ENCODE results near the gene HPS1. TPM values are rescaled to one million over a fixed set of nuclear protein-coding genes. Genes with fewer than 3 reads are reported as not detected.

The HPS1 gene
- total RNA-seq, 4 donors from 2014 or later: 51.4 to 74.4 (median 60.8) TPM

DNA sequence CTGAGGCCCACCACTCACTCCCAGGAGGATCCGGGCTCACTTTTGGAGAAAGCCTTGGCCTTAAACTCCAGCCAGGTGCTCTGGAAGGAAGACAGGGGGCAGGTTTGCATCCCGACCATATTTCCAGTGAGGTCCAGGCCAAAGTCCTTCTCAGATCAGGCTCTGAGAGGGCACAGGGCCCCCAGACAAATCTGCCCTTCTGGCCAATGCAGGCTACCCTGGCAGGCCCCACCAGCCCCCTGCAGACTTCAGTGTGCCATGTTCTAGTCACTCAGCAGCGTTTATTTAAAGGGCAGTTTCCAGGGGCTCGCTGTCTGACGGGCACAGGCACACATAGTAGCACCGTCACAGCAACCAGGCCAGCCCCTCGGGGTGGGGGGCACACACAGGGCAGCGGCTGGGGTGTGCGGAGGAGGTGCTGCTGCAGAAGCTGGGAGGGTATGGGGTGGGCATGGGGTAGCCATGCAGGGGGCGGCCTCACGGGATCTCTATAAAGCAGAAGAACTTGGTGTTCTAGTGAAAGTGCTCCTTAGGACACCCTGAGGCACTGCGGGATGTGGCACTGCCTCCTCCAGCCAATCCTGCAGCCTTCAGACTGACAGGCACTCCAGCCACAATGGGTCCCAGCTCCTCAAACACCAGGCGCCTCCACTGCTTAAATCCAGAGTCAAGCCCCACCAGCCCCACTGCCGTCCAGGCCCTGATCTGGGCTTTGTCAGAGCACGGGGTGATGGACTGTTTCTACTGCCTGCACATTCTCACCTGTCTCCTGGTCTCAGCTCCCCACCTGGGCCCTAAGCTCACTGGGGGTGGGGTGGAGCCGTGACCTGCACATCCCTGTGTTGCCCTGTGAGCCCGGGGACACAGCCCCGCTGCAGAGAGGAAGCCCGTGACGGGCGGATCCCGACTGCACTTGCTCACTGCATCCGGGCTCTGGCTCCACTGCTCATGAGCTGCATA, 22.2 kb downstream of the HPS1 start:
- Histone ChIP-seq H3K4me1 (no peaks in the 10 kb centered on the region), H3K27ac (no peak overlapping the region), H3K4me3 (no peak overlapping the region), H3K9me3 (no peaks in the 10 kb centered on the region), H3K27me3 (no peaks in the 10 kb centered on the region), H3K36me3 (peaks cover 0 to 94% of the 10 kb centered on the region in 2 donors)
- TF ChIP-seq EP300 (IDR thresholded peaks at IDR 0.05) (no peak), POLR2AphosphoS5 (IDR thresholded peaks at IDR 0.05) (no peak), POLR2A (IDR thresholded peaks at IDR 0.05) (no peak)
- TF ChIP-seq, protein P1, sequence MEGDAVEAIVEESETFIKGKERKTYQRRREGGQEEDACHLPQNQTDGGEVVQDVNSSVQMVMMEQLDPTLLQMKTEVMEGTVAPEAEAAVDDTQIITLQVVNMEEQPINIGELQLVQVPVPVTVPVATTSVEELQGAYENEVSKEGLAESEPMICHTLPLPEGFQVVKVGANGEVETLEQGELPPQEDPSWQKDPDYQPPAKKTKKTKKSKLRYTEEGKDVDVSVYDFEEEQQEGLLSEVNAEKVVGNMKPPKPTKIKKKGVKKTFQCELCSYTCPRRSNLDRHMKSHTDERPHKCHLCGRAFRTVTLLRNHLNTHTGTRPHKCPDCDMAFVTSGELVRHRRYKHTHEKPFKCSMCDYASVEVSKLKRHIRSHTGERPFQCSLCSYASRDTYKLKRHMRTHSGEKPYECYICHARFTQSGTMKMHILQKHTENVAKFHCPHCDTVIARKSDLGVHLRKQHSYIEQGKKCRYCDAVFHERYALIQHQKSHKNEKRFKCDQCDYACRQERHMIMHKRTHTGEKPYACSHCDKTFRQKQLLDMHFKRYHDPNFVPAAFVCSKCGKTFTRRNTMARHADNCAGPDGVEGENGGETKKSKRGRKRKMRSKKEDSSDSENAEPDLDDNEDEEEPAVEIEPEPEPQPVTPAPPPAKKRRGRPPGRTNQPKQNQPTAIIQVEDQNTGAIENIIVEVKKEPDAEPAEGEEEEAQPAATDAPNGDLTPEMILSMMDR (IDR thresholded peaks at IDR 0.05): no peak
- 88% methylated on average over 13 of the region's 23 CpGs; no CpG with 5 or more reads in 1 of the 2 donors for WGBS, 2 donors (ENCODE audit: low coverage in 1 of 2)
- no peak for ATAC-seq

DNA sequence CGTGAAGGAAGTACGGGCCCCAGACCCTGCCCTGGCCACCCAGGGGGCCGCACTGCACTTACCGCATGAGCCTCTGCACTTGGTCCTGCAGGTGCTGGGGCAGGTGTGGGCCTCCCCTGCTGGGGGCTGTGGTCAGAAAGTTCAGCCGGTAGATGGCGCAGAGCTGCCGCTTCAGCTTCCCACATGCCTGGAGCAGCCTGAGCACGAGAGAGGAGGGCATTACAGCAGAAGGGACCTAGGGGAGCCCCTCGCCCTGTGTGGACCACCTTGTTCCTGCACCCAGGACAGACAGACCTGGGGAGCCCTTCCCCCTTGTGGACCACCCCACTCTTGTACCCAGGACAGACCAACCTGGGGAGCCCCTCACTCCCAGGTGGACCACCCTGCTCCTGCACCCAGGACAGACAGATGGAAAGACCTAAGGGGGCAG, 23.0 kb downstream of the HPS1 start:
- whole genome bisulfite sequencing, 2 donors (ENCODE audit: low coverage in 1 of 2): no CpG with 5 or more reads among the region's 9 CpGs
- H3K4me1 ChIP-seq: no peaks in the 10 kb centered on the region
- H3K27me3 ChIP-seq: no peaks in the 10 kb centered on the region
- H3K36me3 ChIP-seq: peaks cover 0 to 94% of the 10 kb centered on the region in 2 donors
- ATAC-seq: no peak
- TF ChIP-seq POLR2AphosphoS5 (IDR thresholded peaks at IDR 0.05) (no peak), POLR2A (IDR thresholded peaks at IDR 0.05) (no peak), EP300 (IDR thresholded peaks at IDR 0.05) (no peak)
- TF ChIP-seq, protein P1 (IDR thresholded peaks at IDR 0.05): no peak
- no peak overlapping the region for H3K27ac ChIP-seq
- no peaks in the 10 kb centered on the region for H3K9me3 ChIP-seq
- H3K4me3 ChIP-seq: no peak overlapping the region

DNA sequence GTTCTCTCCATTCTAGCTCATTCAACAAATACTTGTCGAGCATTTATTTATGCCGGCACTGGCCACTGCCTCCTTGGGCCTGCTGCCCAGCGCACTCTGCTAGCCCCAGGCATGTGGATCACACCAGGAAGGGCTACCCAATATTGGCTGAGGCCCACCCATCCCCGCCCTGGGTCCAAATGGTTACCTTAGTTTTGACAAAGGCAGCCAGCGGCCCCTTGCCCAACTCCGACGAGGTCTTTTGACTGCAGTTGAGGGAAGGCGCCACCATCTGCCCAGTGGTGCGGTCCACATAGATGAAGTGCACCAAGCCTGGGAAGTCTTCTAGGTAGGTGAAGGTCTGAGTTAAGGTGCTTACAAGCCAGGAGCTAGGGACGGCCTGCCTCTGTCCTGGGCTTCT, 24.6 kb downstream of the HPS1 start:
- no peaks in the 10 kb centered on the region for H3K4me1 ChIP-seq
- no peak for ATAC-seq
- 97% methylated on average over 3 of the region's 10 CpGs; no CpG with 5 or more reads in 1 of the 2 donors for WGBS, 2 donors (ENCODE audit: low coverage in 1 of 2)
- no peaks in the 10 kb centered on the region for H3K9me3 ChIP-seq
- TF ChIP-seq EP300 (IDR thresholded peaks at IDR 0.05): no peak
- TF ChIP-seq POLR2A (IDR thresholded peaks at IDR 0.05): no peak
- TF ChIP-seq, protein P1 (IDR thresholded peaks at IDR 0.05): no peak
- no peak for TF ChIP-seq POLR2AphosphoS5 (IDR thresholded peaks at IDR 0.05)
- no peak overlapping the region for H3K27ac ChIP-seq
- H3K36me3 ChIP-seq: peaks cover 0 to 94% of the 10 kb centered on the region in 2 donors
- H3K27me3 ChIP-seq: no peaks in the 10 kb centered on the region
- no peak overlapping the region for H3K4me3 ChIP-seq

DNA sequence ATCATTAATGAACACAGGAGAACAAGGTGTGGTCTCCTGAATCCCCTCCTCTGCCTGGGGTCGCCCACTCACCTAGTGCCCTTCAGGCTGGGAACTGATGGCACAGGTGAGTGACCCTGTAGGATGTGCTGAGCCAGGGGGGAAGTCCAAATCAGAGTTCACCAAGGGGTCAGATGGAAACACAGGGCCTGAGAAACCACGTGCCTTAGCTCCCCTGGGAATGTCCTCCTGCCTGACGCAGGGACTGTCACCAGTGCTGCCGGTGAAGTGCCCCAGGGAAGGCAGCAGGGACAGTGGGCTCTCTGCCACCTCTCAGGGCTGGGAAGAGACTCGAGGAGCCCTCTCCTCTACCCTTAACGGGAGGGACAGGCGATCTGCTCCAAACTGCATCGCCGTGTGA, 25.9 kb downstream of the HPS1 start:
- TF ChIP-seq POLR2A (IDR thresholded peaks at IDR 0.05) (no peak), POLR2AphosphoS5 (IDR thresholded peaks at IDR 0.05) (no peak), EP300 (IDR thresholded peaks at IDR 0.05) (no peak)
- TF ChIP-seq, protein P1 (IDR thresholded peaks at IDR 0.05): no peak
- Histone ChIP-seq H3K9me3 (no peaks in the 10 kb centered on the region), H3K27ac (no peak overlapping the region), H3K36me3 (peaks cover 0 to 90% of the 10 kb centered on the region in 2 donors), H3K27me3 (no peaks in the 10 kb centered on the region), H3K4me3 (no peak overlapping the region), H3K4me1 (peaks cover 0 to 2% (median under 1%) of the 10 kb centered on the region in 3 donors)
- no peak for ATAC-seq
- WGBS, 2 donors (ENCODE audit: low coverage in 1 of 2): 70 to 90% methylated on average over 3 to 6 of the region's 9 CpGs
